ENCODE results near the gene PHF2.

PHF2 gene

DNA sequence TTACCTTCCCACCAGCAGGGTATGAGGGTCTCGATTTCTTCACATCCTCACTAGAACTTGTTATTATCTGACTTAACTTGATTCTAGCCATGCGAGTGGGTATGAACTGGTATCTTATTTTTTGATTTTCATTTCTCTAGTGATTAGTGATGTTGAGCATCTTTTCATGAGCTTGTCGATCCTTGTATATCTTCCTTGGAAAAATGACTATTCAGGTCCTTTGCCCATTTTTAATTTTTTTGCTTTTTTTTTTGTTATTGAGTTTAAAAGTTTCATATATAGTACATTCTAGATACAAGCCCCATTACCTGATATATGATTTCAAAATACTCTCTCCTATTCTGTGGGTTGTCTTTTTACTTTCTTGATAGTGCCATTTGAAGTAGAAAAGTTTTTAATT is 61.5 kb downstream of the PHF2 start:
- Histone ChIP-seq H2AFZ (ENCODE audit: low read depth, low read length) (no peak overlapping the region), H3K36me3 (ENCODE audit: insufficient read depth, low read length) (peaks cover 50% of the 10 kb centered on the region), H3K27me3 (ENCODE audit: insufficient read depth, low read length) (no peaks in the 10 kb centered on the region), H3K4me1 (ENCODE audit: insufficient read depth, low read length) (peaks cover 7% of the 10 kb centered on the region), H3K9me3 (ENCODE audit: low read length) (peaks cover 24% of the 10 kb centered on the region), H3K4me3 (ENCODE audit: low read length) (no peak overlapping the region)

DNA sequence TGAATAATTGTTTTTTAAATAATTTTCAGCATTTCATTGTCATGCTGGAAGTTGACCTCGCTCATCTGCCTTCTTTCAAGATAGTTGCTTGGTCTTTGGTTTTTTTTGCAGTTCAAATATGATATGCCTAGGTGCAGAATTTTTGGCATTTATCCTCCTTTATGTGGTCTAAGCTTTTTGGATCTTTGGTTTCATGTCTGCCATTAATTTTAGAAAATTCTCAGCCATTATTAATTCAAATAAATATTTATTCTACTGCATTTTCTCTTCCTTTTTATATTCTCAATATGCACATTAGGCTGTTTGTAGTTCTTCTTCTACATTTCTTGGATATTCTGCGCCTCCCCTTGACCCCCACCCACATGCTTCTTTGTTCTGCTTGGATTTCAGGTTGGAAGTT is 63.6 kb downstream of the PHF2 start:
- peaks cover 2% of the 10 kb centered on the region for H3K4me1 ChIP-seq (ENCODE audit: insufficient read depth, low read length)
- no peaks in the 10 kb centered on the region for H3K27me3 ChIP-seq (ENCODE audit: insufficient read depth, low read length)
- peaks cover 24% of the 10 kb centered on the region for H3K9me3 ChIP-seq (ENCODE audit: low read length)
- no peak overlapping the region for H2AFZ ChIP-seq (ENCODE audit: low read depth, low read length)
- no peak overlapping the region for H3K4me3 ChIP-seq (ENCODE audit: low read length)
- H3K36me3 ChIP-seq (ENCODE audit: insufficient read depth, low read length), result peaks cover 47% of the 10 kb centered on the region

DNA sequence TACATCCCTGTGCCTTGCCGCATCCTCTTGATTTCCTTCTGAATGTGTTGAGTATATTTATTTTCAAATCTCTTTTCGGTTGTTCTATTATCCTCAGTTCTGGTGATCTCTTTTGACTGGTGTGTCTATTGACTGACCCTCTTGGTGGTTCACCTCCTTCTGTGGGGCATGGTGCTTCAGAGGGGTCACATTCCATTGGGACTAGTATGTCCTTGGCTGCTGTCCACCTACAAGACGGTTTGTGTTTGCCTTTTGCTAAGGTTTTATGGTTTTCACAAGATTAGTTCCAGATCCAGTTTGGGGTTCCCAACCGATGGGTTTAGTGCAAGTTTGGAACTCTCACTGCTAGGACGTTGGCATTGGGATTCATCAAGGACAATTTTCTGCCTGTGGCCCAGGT is 66.6 kb downstream of the PHF2 start:
- Histone ChIP-seq H2AFZ (ENCODE audit: low read depth, low read length) (no peak overlapping the region), H3K27me3 (ENCODE audit: insufficient read depth, low read length) (no peaks in the 10 kb centered on the region), H3K4me3 (ENCODE audit: low read length) (no peak overlapping the region), H3K9me3 (ENCODE audit: low read length) (peaks cover 4% of the 10 kb centered on the region), H3K4me1 (ENCODE audit: insufficient read depth, low read length) (no peaks in the 10 kb centered on the region), H3K36me3 (ENCODE audit: insufficient read depth, low read length) (peaks cover 47% of the 10 kb centered on the region)

DNA sequence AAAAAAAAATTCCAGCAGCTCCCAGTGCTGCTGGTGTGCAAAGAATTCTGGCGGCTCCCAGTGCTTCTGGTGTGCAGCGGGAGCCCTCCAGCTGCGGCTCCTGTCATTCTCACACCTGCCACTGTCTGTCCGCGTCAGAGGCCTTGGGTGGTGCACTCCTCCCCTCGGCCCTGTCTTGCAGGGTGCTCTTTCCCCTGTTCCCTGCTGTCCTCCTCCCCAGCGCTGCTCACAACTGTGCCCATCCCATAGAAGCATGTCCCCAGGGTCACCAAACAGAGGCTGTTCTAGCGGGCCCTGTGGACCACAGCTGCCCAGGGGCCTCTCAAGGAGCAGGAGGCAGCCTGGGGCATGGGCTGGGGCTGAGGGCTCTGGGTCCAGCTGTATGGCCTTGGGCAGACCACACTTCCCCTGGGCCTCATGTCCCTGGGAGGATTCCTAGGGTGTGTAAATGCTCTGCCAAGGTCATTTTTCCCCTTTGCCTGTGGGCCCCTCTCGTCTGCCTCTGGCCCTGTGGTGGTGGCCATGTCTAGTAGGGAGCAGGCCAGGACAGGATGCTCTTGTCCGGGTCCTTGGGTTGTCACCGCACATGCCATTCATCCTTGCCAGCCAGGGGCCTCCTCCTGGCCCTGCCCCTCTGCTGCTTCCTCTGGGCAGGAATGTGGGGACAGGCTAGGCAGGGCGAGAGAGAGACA is 68.2 kb downstream of the PHF2 start:
- Histone ChIP-seq H3K4me1 (ENCODE audit: insufficient read depth, low read length) (no peaks in the 10 kb centered on the region), H3K4me3 (ENCODE audit: low read length) (no peak overlapping the region), H3K27me3 (ENCODE audit: insufficient read depth, low read length) (no peaks in the 10 kb centered on the region), H3K9me3 (ENCODE audit: low read length) (peaks cover 4% of the 10 kb centered on the region), H3K36me3 (ENCODE audit: insufficient read depth, low read length) (peaks cover 58% of the 10 kb centered on the region), H2AFZ (ENCODE audit: low read depth, low read length) (no peak overlapping the region)

DNA sequence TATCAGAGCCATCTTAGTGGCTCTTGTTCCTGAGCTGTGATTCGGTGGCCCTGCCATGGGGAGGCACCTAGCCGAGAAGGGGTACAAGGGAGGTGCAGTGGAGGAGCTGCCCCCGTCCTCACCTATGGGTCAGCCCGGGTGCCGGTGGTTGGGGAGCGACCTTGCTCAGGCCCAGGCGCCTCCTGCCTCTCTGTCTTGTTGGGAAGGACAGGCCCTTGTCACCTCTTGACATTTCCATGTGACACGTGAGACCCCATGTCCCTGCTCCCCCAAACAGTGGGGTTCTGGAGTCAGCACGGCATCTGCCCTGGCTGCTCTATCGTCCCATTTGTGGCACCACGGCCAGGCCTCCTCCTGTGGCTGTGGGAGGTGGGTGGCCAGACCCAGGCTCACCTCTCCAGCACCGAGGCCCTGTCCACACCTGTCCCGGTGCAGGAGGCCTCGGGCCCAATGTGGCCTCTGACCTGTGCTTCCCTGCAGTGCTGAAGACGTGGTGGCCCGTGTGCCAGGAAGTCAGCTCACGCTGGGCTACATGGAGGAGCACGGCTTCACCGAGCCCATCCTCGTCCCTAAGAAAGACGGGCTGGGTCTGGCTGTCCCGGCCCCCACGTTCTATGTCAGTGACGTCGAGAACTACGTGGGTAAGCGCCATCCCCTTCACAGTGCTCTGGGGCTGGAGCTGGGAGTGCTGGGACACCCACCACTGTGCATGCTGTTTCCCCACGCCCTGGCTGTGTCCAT is 68.9 kb downstream of the PHF2 start:
- H2AFZ ChIP-seq (ENCODE audit: low read depth, low read length), result no peak overlapping the region
- no peak overlapping the region for H3K4me3 ChIP-seq (ENCODE audit: low read length)
- peaks cover 5% of the 10 kb centered on the region for H3K9me3 ChIP-seq (ENCODE audit: low read length)
- H3K27me3 ChIP-seq (ENCODE audit: insufficient read depth, low read length), result no peaks in the 10 kb centered on the region
- peaks cover 63% of the 10 kb centered on the region for H3K36me3 ChIP-seq (ENCODE audit: insufficient read depth, low read length)
- no peaks in the 10 kb centered on the region for H3K4me1 ChIP-seq (ENCODE audit: insufficient read depth, low read length)

DNA sequence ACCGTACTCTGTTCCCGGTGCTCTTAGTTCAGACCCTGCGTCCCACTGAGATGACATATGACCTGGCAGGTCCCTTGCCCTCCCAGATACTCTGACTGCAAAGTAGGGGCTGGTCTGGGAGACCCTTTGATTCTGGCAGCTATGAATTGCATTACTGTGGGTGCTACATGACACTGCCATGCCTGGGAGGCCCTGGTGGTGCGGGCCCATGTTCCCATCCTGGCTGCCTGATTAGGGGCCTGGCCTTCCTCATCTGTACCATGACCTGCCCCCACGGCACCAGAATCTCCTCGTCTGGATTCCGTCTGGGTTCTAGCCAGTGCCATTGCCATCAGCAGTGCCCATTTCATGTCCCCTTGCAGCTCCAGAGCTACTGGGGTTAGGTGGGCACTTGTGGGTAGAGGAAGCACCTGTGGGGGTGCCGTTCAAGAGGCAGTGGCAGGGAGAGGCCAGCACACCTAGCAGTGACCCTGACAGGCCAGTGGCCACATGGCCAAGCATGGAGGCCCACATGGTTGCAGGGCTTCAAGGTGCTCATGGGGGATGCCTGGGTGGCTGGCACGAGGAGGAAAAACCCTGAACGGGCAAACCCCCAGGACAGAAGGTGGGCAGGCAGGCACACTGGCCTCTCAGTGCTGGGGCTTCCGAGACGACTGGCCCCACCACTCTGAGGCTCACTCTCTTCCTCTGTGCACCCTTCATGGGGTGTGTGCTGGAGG is 69.7 kb downstream of the PHF2 start:
- Histone ChIP-seq H3K4me1 (ENCODE audit: insufficient read depth, low read length) (no peaks in the 10 kb centered on the region), H3K9me3 (ENCODE audit: low read length) (peaks cover 5% of the 10 kb centered on the region), H3K27me3 (ENCODE audit: insufficient read depth, low read length) (no peaks in the 10 kb centered on the region), H2AFZ (ENCODE audit: low read depth, low read length) (no peak overlapping the region), H3K36me3 (ENCODE audit: insufficient read depth, low read length) (peaks cover 66% of the 10 kb centered on the region), H3K4me3 (ENCODE audit: low read length) (no peak overlapping the region)

DNA sequence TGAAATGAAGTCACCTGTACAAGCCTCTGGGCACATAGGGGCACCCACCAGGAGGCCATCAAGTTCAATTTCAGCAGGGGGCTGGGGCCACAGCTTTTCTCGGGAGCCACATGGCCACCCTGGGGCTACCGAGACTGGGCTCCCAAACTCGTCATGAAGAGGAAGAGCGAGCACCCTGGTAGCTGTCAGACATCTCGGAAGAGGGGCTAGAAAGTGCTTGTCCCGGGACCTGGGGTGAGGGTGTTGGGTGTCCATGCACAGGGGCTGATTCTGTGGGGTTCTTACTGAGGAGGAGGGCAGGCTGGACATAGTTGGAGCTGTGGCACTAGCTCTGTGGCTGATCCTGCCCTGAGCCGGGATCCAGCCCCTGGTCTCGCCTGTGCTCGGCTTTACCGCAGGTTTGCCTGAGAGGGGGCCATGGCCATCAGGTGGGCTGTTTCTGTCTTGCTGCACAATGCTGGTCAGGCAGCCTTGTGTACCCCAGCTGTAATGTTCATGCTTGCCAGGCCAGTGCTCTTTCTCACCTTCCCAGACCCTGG is 70.3 kb downstream of the PHF2 start:
- H3K4me3 ChIP-seq (ENCODE audit: low read length), result no peak overlapping the region
- H3K36me3 ChIP-seq (ENCODE audit: insufficient read depth, low read length), result peaks cover 66% of the 10 kb centered on the region
- no peaks in the 10 kb centered on the region for H3K27me3 ChIP-seq (ENCODE audit: insufficient read depth, low read length)
- peaks cover 5% of the 10 kb centered on the region for H3K9me3 ChIP-seq (ENCODE audit: low read length)
- H3K4me1 ChIP-seq (ENCODE audit: insufficient read depth, low read length), result no peaks in the 10 kb centered on the region
- H2AFZ ChIP-seq (ENCODE audit: low read depth, low read length), result no peak overlapping the region

DNA sequence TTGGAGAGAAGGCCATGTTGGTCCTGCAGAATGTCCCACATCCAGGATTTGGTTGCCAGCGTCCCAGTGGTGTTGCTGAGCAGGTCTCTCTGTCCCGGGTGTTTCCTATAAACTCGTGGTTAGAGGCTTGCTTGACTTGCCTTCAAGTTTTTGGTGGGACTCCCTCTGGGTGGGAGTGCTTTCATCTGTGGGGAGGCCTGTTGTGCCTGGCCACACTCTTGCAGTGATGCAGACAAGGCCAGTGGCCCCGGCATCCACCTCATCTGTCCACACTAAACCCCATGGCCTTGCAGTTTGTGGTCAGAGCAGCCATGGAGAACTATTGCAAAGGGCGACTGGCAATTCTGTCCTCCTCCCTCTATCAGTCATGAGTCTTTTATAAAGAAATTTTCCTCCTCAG is 71.8 kb downstream of the PHF2 start:
- Histone ChIP-seq H2AFZ (ENCODE audit: low read depth, low read length) (no peak overlapping the region), H3K4me1 (ENCODE audit: insufficient read depth, low read length) (no peaks in the 10 kb centered on the region), H3K27me3 (ENCODE audit: insufficient read depth, low read length) (no peaks in the 10 kb centered on the region), H3K36me3 (ENCODE audit: insufficient read depth, low read length) (peaks cover 75% of the 10 kb centered on the region), H3K9me3 (ENCODE audit: low read length) (peaks cover 5% of the 10 kb centered on the region), H3K4me3 (ENCODE audit: low read length) (no peak overlapping the region)

DNA sequence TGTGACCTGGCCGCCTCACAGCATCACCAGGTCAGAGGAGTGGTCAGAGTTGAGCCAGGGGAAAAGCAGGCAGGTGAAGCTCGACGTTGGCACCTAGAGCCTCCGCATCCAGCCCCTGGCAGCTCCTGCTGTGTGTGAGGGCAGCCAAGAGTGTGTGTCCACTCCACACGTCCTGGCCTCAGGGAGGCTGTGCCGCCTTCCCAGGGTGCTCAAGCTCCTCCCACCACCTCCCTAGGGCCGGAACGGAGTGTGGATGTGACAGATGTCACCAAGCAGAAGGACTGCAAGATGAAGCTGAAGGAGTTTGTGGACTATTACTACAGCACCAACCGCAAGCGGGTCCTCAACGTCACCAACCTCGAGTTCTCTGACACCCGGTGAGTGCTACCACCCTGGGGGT is 72.5 kb downstream of the PHF2 start:
- Histone ChIP-seq H3K36me3 (ENCODE audit: insufficient read depth, low read length) (peaks cover 75% of the 10 kb centered on the region), H3K9me3 (ENCODE audit: low read length) (peaks cover 5% of the 10 kb centered on the region), H3K4me3 (ENCODE audit: low read length) (no peak overlapping the region), H2AFZ (ENCODE audit: low read depth, low read length) (no peak overlapping the region), H3K4me1 (ENCODE audit: insufficient read depth, low read length) (no peaks in the 10 kb centered on the region), H3K27me3 (ENCODE audit: insufficient read depth, low read length) (no peaks in the 10 kb centered on the region)

DNA sequence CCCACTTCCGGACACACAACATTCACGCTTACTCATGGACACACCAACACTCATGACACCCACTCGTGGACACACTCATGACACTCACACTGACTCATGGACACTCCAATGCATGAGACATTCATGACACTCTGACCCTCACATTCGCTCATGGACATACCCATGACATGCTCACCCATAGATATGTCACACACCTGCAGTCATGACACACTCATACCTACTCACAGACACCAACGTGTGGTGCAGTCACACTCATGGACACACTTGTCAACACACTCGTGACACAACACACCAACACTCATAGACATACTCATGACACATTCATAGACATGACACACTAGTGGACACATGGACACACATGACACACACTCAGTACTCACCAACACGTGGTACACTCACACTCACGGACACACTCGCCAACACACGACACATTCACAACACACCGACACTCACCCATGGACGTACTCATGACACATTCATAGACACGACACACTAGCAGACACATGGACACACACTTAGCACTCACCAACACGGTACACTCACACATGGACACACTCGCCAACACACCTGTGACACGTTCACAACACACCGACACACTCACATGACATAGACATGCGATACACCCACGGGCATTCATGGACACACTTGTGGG is 73.4 kb downstream of the PHF2 start:
- peaks cover 5% of the 10 kb centered on the region for H3K9me3 ChIP-seq (ENCODE audit: low read length)
- peaks cover 82% of the 10 kb centered on the region for H3K36me3 ChIP-seq (ENCODE audit: insufficient read depth, low read length)
- no peak overlapping the region for H2AFZ ChIP-seq (ENCODE audit: low read depth, low read length)
- no peak overlapping the region for H3K4me3 ChIP-seq (ENCODE audit: low read length)
- H3K27me3 ChIP-seq (ENCODE audit: insufficient read depth, low read length), result no peaks in the 10 kb centered on the region
- H3K4me1 ChIP-seq (ENCODE audit: insufficient read depth, low read length), result no peaks in the 10 kb centered on the region

DNA sequence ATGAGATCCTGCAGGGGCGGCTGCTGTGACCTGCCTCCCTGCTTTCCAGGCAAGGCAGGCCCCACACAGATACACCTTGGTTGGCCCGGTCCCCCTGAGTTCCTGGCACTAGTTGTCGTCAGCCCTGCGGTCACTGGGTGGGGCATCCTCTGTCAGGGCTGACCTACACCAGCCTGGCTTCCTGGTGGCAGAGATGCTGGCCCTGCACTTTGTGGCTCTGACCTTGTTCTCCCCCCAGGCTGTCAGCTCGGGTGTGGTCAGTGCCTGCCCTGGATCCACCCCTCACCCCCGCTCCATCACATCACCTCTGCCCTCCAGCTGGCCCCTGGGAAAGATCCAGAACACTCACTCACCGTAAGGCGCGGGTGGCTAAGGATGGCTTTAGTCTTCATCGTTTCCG is 74.1 kb downstream of the PHF2 start:
- Histone ChIP-seq H3K4me3 (ENCODE audit: low read length) (no peak overlapping the region), H3K27me3 (ENCODE audit: insufficient read depth, low read length) (no peaks in the 10 kb centered on the region), H3K9me3 (ENCODE audit: low read length) (peaks cover 5% of the 10 kb centered on the region), H2AFZ (ENCODE audit: low read depth, low read length) (no peak overlapping the region), H3K4me1 (ENCODE audit: insufficient read depth, low read length) (no peaks in the 10 kb centered on the region), H3K36me3 (ENCODE audit: insufficient read depth, low read length) (peaks cover 80% of the 10 kb centered on the region)

DNA sequence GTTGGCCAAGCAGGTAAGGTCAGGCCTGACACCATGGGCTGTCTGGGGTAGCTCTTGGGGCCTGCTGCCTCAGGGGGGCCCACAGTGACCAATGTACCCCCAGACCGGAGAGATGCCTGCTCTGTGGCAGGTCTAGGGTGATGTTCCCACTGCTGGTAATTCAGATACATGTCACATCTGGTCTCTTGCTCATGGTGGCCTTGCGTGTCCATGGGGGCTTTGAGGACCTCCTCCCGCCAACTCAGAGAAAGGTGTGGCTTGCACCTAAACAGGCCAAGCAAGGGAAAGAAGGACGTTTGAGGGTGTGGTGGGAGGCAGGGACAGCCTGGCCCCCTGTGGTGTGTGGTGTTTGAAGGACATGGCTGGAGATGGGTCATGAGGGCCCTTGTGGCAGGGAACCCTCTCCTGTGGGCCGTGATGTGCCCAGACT is 75.2 kb downstream of the PHF2 start:
- H3K36me3 ChIP-seq (ENCODE audit: insufficient read depth, low read length), result peaks cover 81% of the 10 kb centered on the region
- no peak overlapping the region for H2AFZ ChIP-seq (ENCODE audit: low read depth, low read length)
- peaks cover 5% of the 10 kb centered on the region for H3K9me3 ChIP-seq (ENCODE audit: low read length)
- no peaks in the 10 kb centered on the region for H3K27me3 ChIP-seq (ENCODE audit: insufficient read depth, low read length)
- no peaks in the 10 kb centered on the region for H3K4me1 ChIP-seq (ENCODE audit: insufficient read depth, low read length)
- H3K4me3 ChIP-seq (ENCODE audit: low read length), result no peak overlapping the region
